ENCODE data around the gene CCDC81.
"Not testable (repeated sequence)": the region's sequence is repeated elsewhere in the genome, so short reads cannot be mapped to it uniquely, and the experiment has no call there.

Gene CCDC81

GRCh38 chr11:86388198-86388597 is 13.5 kb downstream of the CCDC81 start:
- no peak for DNase-seq

- DNase-seq, result no peak
These were observed 15.8 kb downstream of the CCDC81 start for GRCh38 chr11:86390487-86390886.

GRCh38 chr11:86395061-86395551 is 20.4 kb downstream of the CCDC81 start:
- DNase-seq, result no peak

GRCh38 chr11:86396396-86396795 is 21.7 kb downstream of the CCDC81 start:
- DNase-seq, result no peak

- DNase-seq, result no peak
These were observed 22.7 kb downstream of the CCDC81 start for GRCh38 chr11:86397351-86397750.

- DNase-seq, result no peak
These were observed 23.4 kb downstream of the CCDC81 start for GRCh38 chr11:86398106-86398505.

GRCh38 chr11:86403458-86403857 is 28.8 kb downstream of the CCDC81 start:
- no peak for DNase-seq

- DNase-seq, result no peak
These were observed 34.2 kb downstream of the CCDC81 start for GRCh38 chr11:86408845-86409244.

- no peak for DNase-seq
These were observed 39.3 kb downstream of the CCDC81 start for GRCh38 chr11:86414032-86414431.

- no peak for DNase-seq
These were observed 40.3 kb downstream of the CCDC81 start for GRCh38 chr11:86415026-86415425.

- no peak for DNase-seq
These were observed 41.8 kb downstream of the CCDC81 start for GRCh38 chr11:86416494-86416893.

GRCh38 chr11:86416951-86417350 is 42.3 kb downstream of the CCDC81 start:
- not testable (repeated sequence) for DNase-seq

- no peak for DNase-seq
These were observed 43.4 kb downstream of the CCDC81 start for GRCh38 chr11:86418106-86418505.

- no peak for DNase-seq
These were observed 43.8 kb downstream of the CCDC81 start for GRCh38 chr11:86418513-86418912.

- no peak for DNase-seq
These were observed 44.2 kb downstream of the CCDC81 start for GRCh38 chr11:86418917-86419316.

- DNase-seq, result no peak
These were observed 47.3 kb downstream of the CCDC81 start for GRCh38 chr11:86421946-86422345.

- DNase-seq, result no peak
These were observed 47.7 kb downstream of the CCDC81 start for GRCh38 chr11:86422371-86422770.

GRCh38 chr11:86423488-86423887 is 48.8 kb downstream of the CCDC81 start:
- not testable (repeated sequence) for DNase-seq

GRCh38 chr11:86427441-86427840 is 52.8 kb downstream of the CCDC81 start:
- no peak for DNase-seq

GRCh38 chr11:86431258-86431657 is 56.6 kb downstream of the CCDC81 start:
- DNase-seq, result no peak

- DNase-seq, result not testable (repeated sequence)
These were observed 58.8 kb downstream of the CCDC81 start for GRCh38 chr11:86433361-86434095.

GRCh38 chr11:86435711-86436110 is 61.0 kb downstream of the CCDC81 start:
- no peak for DNase-seq

- DNase-seq, result no peak
These were observed 64.0 kb downstream of the CCDC81 start for GRCh38 chr11:86438685-86439084.

- DNase-seq, result no peak
These were observed 65.6 kb downstream of the CCDC81 start for GRCh38 chr11:86440305-86440716.

GRCh38 chr11:86440843-86441242 is 66.2 kb downstream of the CCDC81 start:
- no peak for DNase-seq

Measured in T-helper 9 cell (primary cell).